HG03095 (cell line): ENCODE results near the gene MAP2K2.
"Not testable (repeated sequence)": the region's sequence is repeated elsewhere in the genome, so short reads cannot be mapped to it uniquely, and the experiment has no call there.

ENCODE experiments used
- ATAC-seq: cut with Tn5 transposase; IDR thresholded peaks from one replicate; pipeline ENCODE4 v1.9.1; 2021; ENCODE audit warnings: moderate library complexity; ENCODE audit not compliant: unreplicated experiment

The MAP2K2 gene

GRCh38 chr19:4123615-4124568 is at the start of gene MAP2K2:
TSS of gene MAP2K2 (minus strand) at chr19:4124122. CDS start at chr19:4123875, 247 bp downstream.
- ATAC-seq = peak; percentile 66

DNA sequence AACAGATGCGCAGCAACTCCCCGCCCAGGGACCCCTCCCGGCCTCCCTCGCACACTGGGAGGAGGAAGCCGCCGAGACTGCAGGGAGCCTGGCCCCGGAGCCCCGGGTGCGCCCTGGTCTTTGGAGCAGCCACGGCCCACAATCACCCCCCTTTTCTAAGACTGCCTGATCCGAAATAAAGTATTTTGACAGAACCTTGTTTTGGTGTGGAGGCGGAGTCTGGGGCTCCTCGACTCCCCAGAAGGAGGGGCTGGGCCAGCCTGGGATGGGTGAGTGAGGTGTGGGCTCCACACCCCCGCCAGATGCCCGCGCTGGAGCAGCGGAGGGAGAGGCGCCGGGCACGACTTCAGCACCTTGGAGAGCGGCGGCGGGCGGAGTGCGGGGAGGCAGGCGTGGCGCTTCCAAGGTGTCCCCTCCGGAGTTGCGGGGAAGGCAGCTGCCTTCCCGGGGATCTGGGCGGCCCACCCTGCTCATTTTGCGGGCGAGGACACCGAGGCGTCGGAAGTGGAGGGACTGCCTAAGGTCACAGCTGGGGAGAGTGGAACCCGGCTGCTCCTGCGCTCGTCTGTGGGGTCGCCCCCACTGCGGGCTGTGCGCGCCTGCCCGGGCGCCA is 49.0 kb upstream of the MAP2K2 start:
- no peak for ATAC-seq

DNA sequence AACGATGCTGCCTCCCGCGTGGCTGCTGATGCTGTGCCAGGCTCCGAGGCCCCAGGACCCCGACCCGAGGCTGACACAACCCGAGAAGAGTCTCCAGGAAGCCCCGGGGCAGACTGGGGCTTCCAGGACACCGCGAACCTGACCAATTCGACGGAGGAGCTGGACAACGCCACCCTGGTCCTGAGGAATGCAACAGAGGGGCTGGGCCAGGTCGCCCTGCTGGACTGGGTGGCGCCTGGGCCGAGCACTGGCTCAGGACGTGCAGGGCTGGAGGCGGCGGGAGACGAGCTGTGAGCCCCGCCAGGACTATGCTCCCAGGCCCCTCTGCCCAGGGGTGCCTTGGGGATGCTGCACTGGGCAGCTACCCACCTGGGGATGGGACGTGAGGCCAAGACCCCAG is 47.8 kb upstream of the MAP2K2 start:
- no peak for ATAC-seq

DNA sequence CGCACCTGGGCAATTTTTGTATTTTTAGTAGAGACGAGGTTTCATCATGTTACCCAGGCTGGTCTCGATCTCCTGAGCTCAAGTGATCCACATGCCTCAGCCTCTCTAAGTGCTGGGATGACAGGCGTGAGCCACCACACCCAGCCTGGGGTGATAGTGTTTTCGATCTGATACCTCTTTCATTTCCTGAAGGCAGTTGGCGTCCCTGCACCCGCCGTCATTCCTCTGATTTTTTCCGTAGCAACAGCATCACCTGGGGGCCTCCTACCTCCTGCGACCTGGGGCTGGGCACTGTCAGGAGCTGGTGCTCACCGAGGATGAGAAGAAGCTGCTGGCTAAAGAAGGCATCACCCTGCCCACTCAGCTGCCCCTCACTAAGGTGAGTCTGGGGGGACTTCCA is 40.3 kb upstream of the MAP2K2 start:
- ATAC-seq = no peak

- no peak for ATAC-seq
Observed at GRCh38 chr19:4161415-4162077, 37.6 kb upstream of the MAP2K2 start.

- ATAC-seq = not testable (repeated sequence)
Observed at GRCh38 chr19:4157971-4158370, 34.0 kb upstream of the MAP2K2 start.

- no peak for ATAC-seq
Observed at GRCh38 chr19:4157164-4157563, 33.2 kb upstream of the MAP2K2 start.

GRCh38 chr19:4154571-4155312 is 30.8 kb upstream of the MAP2K2 start:
- ATAC-seq = no peak

GRCh38 chr19:4152241-4152998 is 28.5 kb upstream of the MAP2K2 start:
- ATAC-seq = no peak

DNA sequence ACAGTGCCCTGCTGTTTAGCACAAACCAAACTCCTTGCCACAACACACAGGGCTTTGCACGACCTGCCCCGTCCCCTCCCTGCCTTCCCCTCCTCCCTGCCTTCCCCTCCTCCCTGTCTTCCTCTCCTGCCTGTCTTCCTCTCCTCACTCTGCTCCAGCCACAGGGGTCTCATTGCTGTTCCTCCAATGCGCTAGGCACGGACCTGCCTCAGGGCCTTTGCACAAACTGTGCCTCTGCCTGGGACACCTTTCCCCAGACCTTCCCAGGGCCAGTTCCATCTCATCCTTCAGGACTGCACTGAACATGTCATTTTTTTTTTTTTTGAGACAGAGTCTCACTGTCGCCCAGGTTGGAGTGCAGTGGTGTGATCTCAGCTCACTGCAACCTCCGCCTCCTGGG is 27.7 kb upstream of the MAP2K2 start:
- no peak for ATAC-seq

DNA sequence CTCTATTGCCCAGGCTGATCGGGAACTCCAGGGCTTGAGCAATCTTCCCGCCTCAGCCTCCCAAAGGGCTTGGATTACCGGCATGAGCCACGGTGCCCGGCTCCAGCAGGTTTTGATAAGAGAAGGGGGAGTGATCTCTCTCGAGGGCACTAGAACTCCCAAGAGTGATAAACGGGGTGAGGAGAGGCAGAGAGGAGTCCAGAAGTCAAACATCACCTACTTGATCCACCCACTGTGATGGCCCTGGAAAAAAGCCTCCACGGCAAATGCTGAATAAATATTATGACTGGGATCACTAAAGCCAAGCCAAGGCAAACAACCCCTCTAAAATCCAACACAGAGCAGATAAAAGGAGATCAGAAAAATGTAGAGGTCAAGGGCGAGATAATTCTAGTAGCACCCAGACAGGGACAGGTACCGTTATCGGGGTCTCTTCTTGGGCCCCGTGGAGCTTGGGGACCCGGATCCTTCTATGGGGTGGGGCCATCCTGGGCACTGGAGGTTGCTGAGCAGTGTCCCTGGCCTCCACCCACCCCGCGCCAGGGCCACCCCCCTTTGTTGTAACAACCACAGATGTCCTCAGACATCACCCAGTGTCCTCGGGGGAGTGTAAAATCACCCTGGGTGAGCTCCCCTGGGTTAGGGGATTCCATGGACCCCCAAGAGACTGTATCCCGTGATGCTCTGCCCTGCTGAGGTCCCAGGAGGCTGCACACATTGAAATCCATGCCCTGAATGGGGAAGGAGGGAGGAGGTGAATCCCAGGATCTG is 25.8 kb upstream of the MAP2K2 start:
- ATAC-seq = no peak

DNA sequence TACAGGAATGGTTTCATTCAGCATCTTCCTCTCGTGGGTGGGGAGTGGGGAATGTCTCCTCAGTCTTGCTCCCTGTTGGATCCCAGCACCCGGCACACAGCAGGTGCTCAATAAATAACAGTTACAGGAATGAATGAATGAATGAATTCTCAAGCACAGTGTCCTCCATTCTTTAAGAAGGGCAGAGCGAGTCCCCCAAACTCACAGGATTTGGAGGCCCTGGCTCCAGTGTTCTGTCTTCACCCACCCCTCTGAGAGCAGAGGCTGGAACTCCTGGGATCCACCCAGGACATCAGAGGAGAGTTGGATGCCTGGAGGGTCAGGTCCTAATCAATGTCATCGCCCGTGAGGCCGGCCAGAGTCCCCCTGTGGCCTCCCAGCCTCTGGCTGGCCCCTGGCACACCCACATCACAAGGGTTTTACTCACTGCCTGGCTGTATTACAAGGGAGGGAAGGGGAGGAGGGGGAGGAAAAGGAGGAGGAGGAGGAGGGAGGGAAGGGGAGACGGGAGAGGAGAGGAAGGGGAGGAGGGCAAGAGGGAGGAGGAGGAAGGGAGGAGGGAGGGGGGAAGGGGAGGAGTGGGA is 20.8 kb upstream of the MAP2K2 start:
- no peak for ATAC-seq

DNA sequence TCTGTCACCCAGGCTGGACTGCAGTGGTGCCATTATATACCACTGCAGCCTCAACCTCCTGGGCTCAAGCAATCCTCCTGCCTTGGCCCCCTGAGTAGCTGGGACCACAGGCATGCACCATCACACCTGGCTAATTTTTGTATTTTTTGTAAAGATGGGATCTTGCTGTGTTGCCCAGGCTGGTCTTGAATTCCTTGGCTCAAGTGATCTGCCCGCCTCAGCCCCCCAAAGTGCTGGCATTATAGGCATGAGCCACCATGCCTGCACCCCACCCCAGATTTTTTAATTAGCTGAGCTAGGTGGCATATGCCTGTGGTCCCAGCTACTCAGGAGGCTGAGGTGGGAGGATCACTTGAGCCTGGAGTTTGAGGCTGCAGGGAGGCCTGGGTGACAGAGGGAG is 19.0 kb upstream of the MAP2K2 start:
- ATAC-seq = not testable (repeated sequence)

DNA sequence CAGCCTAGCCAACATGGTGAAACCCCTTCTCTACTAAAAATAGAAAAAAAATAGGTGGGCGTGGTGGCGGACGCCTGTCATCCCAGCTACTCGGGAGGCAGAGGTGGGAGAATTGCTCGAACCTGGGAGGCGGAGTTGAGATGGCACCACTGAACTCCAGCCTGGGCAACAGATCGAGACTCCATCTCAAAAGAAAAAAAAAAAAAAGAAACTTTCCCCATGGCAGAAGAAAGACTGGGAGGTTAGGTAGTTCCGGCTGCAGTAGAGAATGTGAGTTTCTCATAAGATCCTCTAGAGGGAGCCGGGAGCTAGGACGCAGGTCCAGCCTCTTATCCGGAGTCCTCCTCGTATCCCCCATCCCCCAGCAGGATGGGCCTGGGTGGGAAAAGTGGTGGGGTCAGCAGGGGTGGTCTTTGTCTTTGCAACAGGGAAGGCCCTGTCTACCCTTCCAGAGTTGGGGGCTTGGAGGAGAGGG is 16.4 kb upstream of the MAP2K2 start:
- ATAC-seq = no peak

DNA sequence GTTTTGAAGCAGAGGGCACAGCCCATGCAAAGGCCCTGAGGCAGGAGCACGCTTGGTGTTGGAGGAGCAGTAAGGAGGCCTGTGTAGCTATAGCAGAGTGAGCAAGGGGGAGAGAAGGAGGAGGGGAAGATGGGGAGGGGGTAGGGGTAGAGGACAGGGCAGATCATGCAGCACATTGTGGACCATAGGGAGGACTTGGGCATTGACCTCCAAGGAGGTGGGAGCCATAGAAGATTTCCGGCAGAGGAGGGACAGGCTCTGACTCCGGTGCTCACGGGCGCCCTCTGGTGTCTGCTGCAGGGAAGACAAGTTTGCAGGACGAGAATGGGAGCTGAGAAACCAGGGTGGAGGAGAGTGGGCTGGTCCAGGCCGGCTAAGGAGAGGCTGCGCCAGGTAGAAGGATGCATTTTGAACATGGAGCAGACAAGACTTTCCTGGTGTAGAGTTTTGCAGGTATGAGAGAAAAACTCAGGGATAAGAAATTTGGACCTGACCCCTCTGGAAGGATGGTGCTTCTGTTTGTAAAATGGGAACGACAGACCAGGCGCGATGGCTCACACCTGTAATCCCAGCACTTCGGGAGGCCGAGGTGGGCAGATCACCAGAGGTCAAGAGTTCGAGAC is 15.8 kb upstream of the MAP2K2 start:
- ATAC-seq = no peak

DNA sequence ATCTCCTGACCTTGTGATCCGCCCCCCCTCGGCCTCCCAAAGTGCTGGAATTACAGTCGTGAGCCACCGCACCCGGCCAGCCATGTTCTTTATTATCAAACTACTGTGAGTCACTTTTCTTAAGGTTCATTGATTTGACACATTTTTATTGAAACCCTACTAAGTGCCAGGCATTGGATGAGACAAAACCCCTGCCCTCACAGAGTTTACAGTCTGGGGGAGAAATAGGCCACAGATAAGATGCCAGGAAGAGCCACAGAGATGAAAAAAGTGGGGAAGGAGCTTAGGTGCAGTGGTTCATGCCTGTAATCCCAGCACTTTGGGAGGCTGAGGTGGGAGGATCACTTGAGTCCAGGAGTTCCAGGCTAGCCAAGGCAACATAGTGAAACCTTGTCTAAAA is 14.5 kb upstream of the MAP2K2 start:
- ATAC-seq = no peak

GRCh38 chr19:4136680-4137088 is 12.8 kb upstream of the MAP2K2 start:
- ATAC-seq = no peak

DNA sequence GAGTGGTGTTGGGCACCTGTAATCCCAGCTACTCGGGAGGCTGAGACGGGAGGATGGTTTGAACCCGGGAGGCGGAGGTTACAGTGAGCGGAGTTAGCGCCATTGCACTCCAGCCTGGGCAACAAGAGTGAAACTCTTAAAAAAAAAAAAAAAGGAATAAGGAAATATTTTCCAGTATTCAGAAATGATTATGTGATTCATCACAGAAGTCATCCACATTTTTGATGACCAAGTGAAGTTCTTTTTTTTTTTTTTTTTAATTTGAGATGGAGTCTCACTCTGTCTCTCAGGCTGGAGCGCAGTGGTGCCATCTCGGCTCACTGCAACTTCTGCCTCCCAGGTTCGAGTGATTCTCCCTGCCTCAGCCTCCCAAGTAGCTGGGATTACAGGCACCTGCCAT is 11.5 kb upstream of the MAP2K2 start:
- ATAC-seq = not testable (repeated sequence)

DNA sequence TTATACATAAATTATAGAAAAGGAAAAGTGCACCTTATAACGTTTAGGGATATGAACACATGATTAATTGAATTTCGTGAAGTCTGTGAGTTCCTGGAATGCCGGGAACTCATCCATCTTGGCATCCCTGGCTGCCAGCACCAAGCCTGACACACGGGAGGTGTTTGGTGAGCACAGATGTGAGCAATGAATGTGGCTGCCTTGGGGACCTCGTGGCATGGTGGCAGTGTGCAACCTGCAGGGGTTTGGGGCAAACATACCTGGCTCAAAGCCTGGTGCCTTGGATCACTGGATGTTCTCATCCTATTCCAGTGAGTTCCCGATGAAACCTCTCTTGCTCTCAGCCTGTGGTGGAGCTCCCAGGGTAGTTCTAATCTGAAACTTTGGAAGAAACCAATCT is 10.4 kb upstream of the MAP2K2 start:
- no peak for ATAC-seq
